Measurements from ENCODE around the gene TRAK1.

The TRAK1 gene

DNA sequence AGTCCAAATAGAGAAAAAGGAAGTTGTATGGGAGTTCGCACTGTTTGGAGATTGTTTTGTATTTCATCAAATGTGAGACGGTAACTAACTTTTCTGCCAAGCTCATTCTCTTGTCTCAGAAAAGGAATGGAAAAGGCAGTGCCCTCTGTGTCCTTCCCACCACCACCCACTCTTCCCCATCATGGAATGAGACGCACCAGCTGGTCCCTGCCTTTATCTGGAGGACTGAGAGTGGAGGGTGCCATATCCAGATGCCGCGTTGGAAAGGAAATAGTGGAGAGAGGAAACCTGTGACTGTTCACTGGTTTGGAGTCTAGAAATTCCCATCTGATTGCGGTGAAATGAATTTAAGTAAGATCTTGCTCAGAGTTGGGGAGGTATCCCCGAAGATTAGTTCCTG lies 178.5 kb downstream of the TRAK1 start:
- Histone ChIP-seq H4K12ac (ENCODE audit: low read depth, low read length) (no peak overlapping the region), H3K14ac (ENCODE audit: low read length) (no peak overlapping the region), H4K8ac (ENCODE audit: low read depth, low read length) (no peak overlapping the region), H3K18ac (ENCODE audit: low read length) (no peak overlapping the region), H2AK5ac (ENCODE audit: low read length) (no peak overlapping the region), H3K79me1 (ENCODE audit: low read length) (no peaks in the 10 kb centered on the region), H3K4me2 (ENCODE audit: low read length) (no peak overlapping the region), H3K4me1 (ENCODE audit: control insufficient read depth in 1 of 2, insufficient read depth in 2 of 2, low read length in 2 of 2) (no peaks in the 10 kb centered on the region), H4K91ac (ENCODE audit: low read depth, low read length) (no peak overlapping the region), H3K79me2 (ENCODE audit: control insufficient read depth, insufficient read depth, low read length, poor library complexity) (no peaks in the 10 kb centered on the region), H3K27ac (ENCODE audit: low read depth, low read length) (no peak overlapping the region), H2BK120ac (ENCODE audit: insufficient read depth, low read length, poor library complexity) (no peak overlapping the region), H3K9me3 (ENCODE audit: insufficient read depth, low read depth, low read length) (peaks cover 11% of the 10 kb centered on the region), H2BK5ac (ENCODE audit: low read depth, low read length, poor library complexity) (no peak overlapping the region), H2BK12ac (ENCODE audit: low read length) (no peak overlapping the region), H3K4me3 (ENCODE audit: low read depth, low read length) (no peak overlapping the region), H3K23ac (ENCODE audit: low read length) (no peak overlapping the region), H3K27me3 (ENCODE audit: insufficient read depth, low read length) (peaks cover 5% of the 10 kb centered on the region), H2AFZ (ENCODE audit: insufficient read depth, low read length, poor library complexity) (no peak overlapping the region), H3K9ac (ENCODE audit: low read length) (no peak overlapping the region), H3K36me3 (ENCODE audit: control insufficient read depth in 1 of 2, insufficient read depth in 2 of 2, low read length in 2 of 2) (no peaks in the 10 kb centered on the region), H3K4ac (ENCODE audit: low read depth, low read length) (no peak overlapping the region)
- no CpG with 5 or more reads among the region's 7 CpGs for WGBS (ENCODE audit: extremely low coverage, insufficient coverage, insufficient read length)
- no peak for DNase-seq

DNA sequence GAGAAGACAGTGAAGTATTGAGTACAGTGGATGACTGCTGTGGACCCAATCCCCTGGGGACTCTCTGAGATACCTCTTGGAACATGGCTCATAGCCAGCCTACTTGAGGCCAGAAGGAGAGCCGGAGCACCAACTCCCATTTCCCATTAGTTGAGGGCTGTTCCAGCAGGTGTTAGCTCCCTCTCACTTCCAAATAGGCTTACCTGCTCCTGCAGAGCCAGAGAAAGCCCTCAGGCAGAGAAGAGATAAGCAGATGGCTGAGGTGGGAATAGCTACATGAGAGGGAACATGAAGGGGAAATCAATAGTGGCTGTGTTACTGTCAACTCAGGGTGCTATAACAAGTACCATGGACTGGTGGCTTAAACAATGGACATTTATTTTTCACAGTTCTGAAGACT lies 179.4 kb downstream of the TRAK1 start:
- no peak for DNase-seq
- no peak overlapping the region for H3K4me2 ChIP-seq (ENCODE audit: low read length)
- H3K23ac ChIP-seq (ENCODE audit: low read length) = no peak overlapping the region
- H2BK120ac ChIP-seq (ENCODE audit: insufficient read depth, low read length, poor library complexity) = no peak overlapping the region
- H3K9me3 ChIP-seq (ENCODE audit: insufficient read depth, low read depth, low read length) = peaks cover 8% of the 10 kb centered on the region
- no peaks in the 10 kb centered on the region for H3K79me2 ChIP-seq (ENCODE audit: control insufficient read depth, insufficient read depth, low read length, poor library complexity)
- no peak overlapping the region for H3K9ac ChIP-seq (ENCODE audit: low read length)
- WGBS (ENCODE audit: extremely low coverage, insufficient coverage, insufficient read length) = no CpG with 5 or more reads among the region's 1 CpG
- H4K91ac ChIP-seq (ENCODE audit: low read depth, low read length) = no peak overlapping the region
- H3K27ac ChIP-seq (ENCODE audit: low read depth, low read length) = no peak overlapping the region
- no peak overlapping the region for H3K18ac ChIP-seq (ENCODE audit: low read length)
- H3K4me1 ChIP-seq (ENCODE audit: control insufficient read depth in 1 of 2, insufficient read depth in 2 of 2, low read length in 2 of 2) = no peaks in the 10 kb centered on the region
- H3K36me3 ChIP-seq (ENCODE audit: control insufficient read depth in 1 of 2, insufficient read depth in 2 of 2, low read length in 2 of 2) = no peaks in the 10 kb centered on the region
- H3K4me3 ChIP-seq (ENCODE audit: low read depth, low read length) = no peak overlapping the region
- no peak overlapping the region for H4K12ac ChIP-seq (ENCODE audit: low read depth, low read length)
- H2BK12ac ChIP-seq (ENCODE audit: low read length) = no peak overlapping the region
- no peak overlapping the region for H3K14ac ChIP-seq (ENCODE audit: low read length)
- no peak overlapping the region for H3K4ac ChIP-seq (ENCODE audit: low read depth, low read length)
- no peak overlapping the region for H4K8ac ChIP-seq (ENCODE audit: low read depth, low read length)
- H3K27me3 ChIP-seq (ENCODE audit: insufficient read depth, low read length) = peaks cover 2% of the 10 kb centered on the region
- H3K79me1 ChIP-seq (ENCODE audit: low read length) = no peaks in the 10 kb centered on the region
- no peak overlapping the region for H2AK5ac ChIP-seq (ENCODE audit: low read length)
- H2BK5ac ChIP-seq (ENCODE audit: low read depth, low read length, poor library complexity) = no peak overlapping the region
- no peak overlapping the region for H2AFZ ChIP-seq (ENCODE audit: insufficient read depth, low read length, poor library complexity)

DNA sequence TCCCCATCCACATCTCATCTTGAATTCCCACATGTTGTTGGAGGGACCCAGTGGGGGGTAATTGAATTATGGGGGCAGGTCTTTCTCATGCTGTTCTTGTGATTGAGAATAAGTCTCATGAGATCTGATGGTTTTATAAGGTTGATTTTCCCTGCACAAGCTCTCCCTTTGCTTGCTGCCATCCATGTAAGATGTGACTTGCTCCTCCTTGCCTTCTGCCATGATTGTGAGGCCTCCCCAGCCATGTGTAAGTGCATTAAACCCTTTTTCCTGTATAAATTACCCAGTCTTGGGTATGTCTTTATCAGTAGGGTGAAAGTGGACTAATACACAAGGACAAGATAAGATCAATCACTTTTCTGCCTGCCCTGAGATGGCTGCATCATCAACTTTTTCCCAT lies 180.6 kb downstream of the TRAK1 start:
- Histone ChIP-seq H3K14ac (ENCODE audit: low read length) (no peak overlapping the region), H3K18ac (ENCODE audit: low read length) (no peak overlapping the region), H2BK12ac (ENCODE audit: low read length) (no peak overlapping the region), H2AK5ac (ENCODE audit: low read length) (no peak overlapping the region), H4K12ac (ENCODE audit: low read depth, low read length) (no peak overlapping the region), H3K23ac (ENCODE audit: low read length) (no peak overlapping the region), H3K9me3 (ENCODE audit: insufficient read depth, low read depth, low read length) (peaks cover 6% of the 10 kb centered on the region), H3K9ac (ENCODE audit: low read length) (no peak overlapping the region), H2AFZ (ENCODE audit: insufficient read depth, low read length, poor library complexity) (no peak overlapping the region), H3K27ac (ENCODE audit: low read depth, low read length) (no peak overlapping the region), H4K8ac (ENCODE audit: low read depth, low read length) (no peak overlapping the region), H2BK120ac (ENCODE audit: insufficient read depth, low read length, poor library complexity) (no peak overlapping the region), H4K91ac (ENCODE audit: low read depth, low read length) (no peak overlapping the region), H3K79me2 (ENCODE audit: control insufficient read depth, insufficient read depth, low read length, poor library complexity) (no peaks in the 10 kb centered on the region), H3K4me1 (ENCODE audit: control insufficient read depth in 1 of 2, insufficient read depth in 2 of 2, low read length in 2 of 2) (no peaks in the 10 kb centered on the region), H3K4ac (ENCODE audit: low read depth, low read length) (no peak overlapping the region), H3K79me1 (ENCODE audit: low read length) (no peaks in the 10 kb centered on the region), H3K27me3 (ENCODE audit: insufficient read depth, low read length) (peaks cover 2% of the 10 kb centered on the region), H2BK5ac (ENCODE audit: low read depth, low read length, poor library complexity) (no peak overlapping the region), H3K36me3 (ENCODE audit: control insufficient read depth in 1 of 2, insufficient read depth in 2 of 2, low read length in 2 of 2) (no peaks in the 10 kb centered on the region), H3K4me2 (ENCODE audit: low read length) (no peak overlapping the region), H3K4me3 (ENCODE audit: low read depth, low read length) (no peak overlapping the region)
- no peak for DNase-seq

DNA sequence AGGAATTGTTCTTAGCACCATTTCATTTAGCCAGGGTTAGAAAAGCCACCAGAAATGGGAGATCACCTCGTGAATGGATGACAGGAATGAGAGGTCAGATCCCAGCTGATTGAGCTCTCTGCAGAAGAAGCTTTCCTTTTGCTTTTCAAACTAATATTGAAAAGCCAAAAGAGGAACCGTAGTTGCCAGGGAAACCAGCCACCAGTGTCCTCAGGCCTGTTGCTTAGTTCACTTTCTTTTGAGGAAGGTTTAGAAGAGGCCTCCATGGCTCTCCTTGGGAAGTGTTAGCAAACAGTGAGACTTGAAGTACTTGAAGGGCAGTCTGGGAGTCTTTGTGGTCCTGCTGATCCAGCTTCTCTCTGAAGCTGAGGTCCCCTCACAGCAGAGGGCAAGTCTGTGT lies 182.2 kb downstream of the TRAK1 start:
- Histone ChIP-seq H2BK120ac (ENCODE audit: insufficient read depth, low read length, poor library complexity) (no peak overlapping the region), H3K9me3 (ENCODE audit: insufficient read depth, low read depth, low read length) (peaks cover 4% of the 10 kb centered on the region)
- no peak for DNase-seq

DNA sequence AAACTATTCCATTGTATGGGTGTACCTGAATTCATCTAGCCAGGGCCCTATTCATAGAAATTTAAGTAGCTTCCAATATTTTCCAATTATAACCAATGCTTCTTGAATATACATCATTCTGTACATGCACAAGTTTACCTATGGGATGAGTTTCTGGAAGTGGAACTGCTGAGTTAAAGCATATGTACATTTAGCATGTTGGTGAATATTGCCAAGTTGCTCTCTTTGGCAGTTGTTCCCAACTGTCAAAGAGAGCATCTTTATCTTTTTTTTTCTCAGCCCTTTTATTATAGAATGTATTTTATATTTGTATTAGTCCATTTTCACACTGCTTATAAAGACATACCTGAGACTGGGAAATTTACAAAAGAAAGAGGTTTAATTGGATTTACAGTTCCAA lies 183.1 kb downstream of the TRAK1 start:
- DNase-seq = no peak
- Histone ChIP-seq H4K12ac (ENCODE audit: low read depth, low read length) (no peak overlapping the region), H3K9me3 (ENCODE audit: insufficient read depth, low read depth, low read length) (peaks cover 4% of the 10 kb centered on the region), H2BK120ac (ENCODE audit: insufficient read depth, low read length, poor library complexity) (no peak overlapping the region), H3K27me3 (ENCODE audit: insufficient read depth, low read length) (peaks cover 2% of the 10 kb centered on the region), H3K14ac (ENCODE audit: low read length) (no peak overlapping the region), H3K18ac (ENCODE audit: low read length) (no peak overlapping the region), H3K4me3 (ENCODE audit: low read depth, low read length) (no peak overlapping the region), H3K79me2 (ENCODE audit: control insufficient read depth, insufficient read depth, low read length, poor library complexity) (no peaks in the 10 kb centered on the region), H3K27ac (ENCODE audit: low read depth, low read length) (no peak overlapping the region), H3K4ac (ENCODE audit: low read depth, low read length) (no peak overlapping the region), H4K8ac (ENCODE audit: low read depth, low read length) (no peak overlapping the region), H3K9ac (ENCODE audit: low read length) (no peak overlapping the region), H2AFZ (ENCODE audit: insufficient read depth, low read length, poor library complexity) (no peak overlapping the region), H3K79me1 (ENCODE audit: low read length) (no peaks in the 10 kb centered on the region), H3K4me1 (ENCODE audit: control insufficient read depth in 1 of 2, insufficient read depth in 2 of 2, low read length in 2 of 2) (no peaks in the 10 kb centered on the region), H2BK5ac (ENCODE audit: low read depth, low read length, poor library complexity) (no peak overlapping the region), H3K36me3 (ENCODE audit: control insufficient read depth in 1 of 2, insufficient read depth in 2 of 2, low read length in 2 of 2) (no peaks in the 10 kb centered on the region), H2AK5ac (ENCODE audit: low read length) (no peak overlapping the region), H3K4me2 (ENCODE audit: low read length) (no peak overlapping the region), H2BK12ac (ENCODE audit: low read length) (no peak overlapping the region), H3K23ac (ENCODE audit: low read length) (no peak overlapping the region), H4K91ac (ENCODE audit: low read depth, low read length) (no peak overlapping the region)

More for the DNA sequence above, 182.2 kb downstream of the TRAK1 start:
- H2AFZ ChIP-seq (ENCODE audit: insufficient read depth, low read length, poor library complexity) = no peak overlapping the region
- H2BK12ac ChIP-seq (ENCODE audit: low read length) = no peak overlapping the region
- H3K4me2 ChIP-seq (ENCODE audit: low read length) = no peak overlapping the region
- H3K36me3 ChIP-seq (ENCODE audit: control insufficient read depth in 1 of 2, insufficient read depth in 2 of 2, low read length in 2 of 2) = no peaks in the 10 kb centered on the region
- H3K18ac ChIP-seq (ENCODE audit: low read length) = no peak overlapping the region
- no peak overlapping the region for H3K23ac ChIP-seq (ENCODE audit: low read length)
- H4K91ac ChIP-seq (ENCODE audit: low read depth, low read length) = no peak overlapping the region
- no peak overlapping the region for H2BK5ac ChIP-seq (ENCODE audit: low read depth, low read length, poor library complexity)
- WGBS (ENCODE audit: extremely low coverage, insufficient coverage, insufficient read length) = no CpG with 5 or more reads among the region's 2 CpGs
- H3K14ac ChIP-seq (ENCODE audit: low read length) = no peak overlapping the region
- no peak overlapping the region for H4K8ac ChIP-seq (ENCODE audit: low read depth, low read length)
- H3K4ac ChIP-seq (ENCODE audit: low read depth, low read length) = no peak overlapping the region
- H4K12ac ChIP-seq (ENCODE audit: low read depth, low read length) = no peak overlapping the region
- H3K27me3 ChIP-seq (ENCODE audit: insufficient read depth, low read length) = peaks cover 2% of the 10 kb centered on the region
- H3K79me2 ChIP-seq (ENCODE audit: control insufficient read depth, insufficient read depth, low read length, poor library complexity) = no peaks in the 10 kb centered on the region
- H3K4me1 ChIP-seq (ENCODE audit: control insufficient read depth in 1 of 2, insufficient read depth in 2 of 2, low read length in 2 of 2) = no peaks in the 10 kb centered on the region
- no peaks in the 10 kb centered on the region for H3K79me1 ChIP-seq (ENCODE audit: low read length)
- H3K9ac ChIP-seq (ENCODE audit: low read length) = no peak overlapping the region
- H3K4me3 ChIP-seq (ENCODE audit: low read depth, low read length) = no peak overlapping the region
- no peak overlapping the region for H3K27ac ChIP-seq (ENCODE audit: low read depth, low read length)
- no peak overlapping the region for H2AK5ac ChIP-seq (ENCODE audit: low read length)

Measured in trophoblast cell (in vitro differentiated cells and primary cell).